Activated T-helper 1 cell treated with anti-CD3 and anti-CD28 coated beads, Interleukin-2, amount 50 U/mL, for 16 hours (primary cell): Measurements from ENCODE around the gene HIGD2B.
"Not testable (repeated sequence)": the region's sequence is repeated elsewhere in the genome, so short reads cannot be mapped to it uniquely, and the experiment has no call there.

Experiments
- DNase-seq, 2 donors: peaks; one replicate each; pipeline ENCODE4 v3.0.0-alpha.2; 2020; ENCODE audit warnings: low read depth in 1 of 2, low spot score in 1 of 2

The HIGD2B gene

DNA sequence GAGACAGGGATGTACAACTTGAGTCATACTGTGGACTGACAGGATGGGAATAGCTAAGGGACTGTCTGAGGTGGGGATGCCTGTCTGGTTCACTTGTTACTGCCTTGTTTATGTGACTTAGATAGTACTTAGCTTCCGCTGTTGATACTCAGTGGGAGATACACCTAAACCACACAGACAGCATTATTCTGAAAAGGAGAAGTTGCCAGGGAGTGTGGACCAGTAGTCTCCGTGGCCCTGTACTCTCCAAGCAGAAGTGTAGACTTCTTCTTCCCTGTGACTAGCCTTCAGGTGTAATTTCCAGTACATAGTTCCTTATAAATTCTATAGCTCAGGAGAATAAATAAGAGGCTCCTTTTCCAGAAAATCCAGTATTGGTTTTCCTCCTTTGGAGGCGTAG is 5.1 kb downstream of the HIGD2B start:
- DNase-seq: no peak

DNA sequence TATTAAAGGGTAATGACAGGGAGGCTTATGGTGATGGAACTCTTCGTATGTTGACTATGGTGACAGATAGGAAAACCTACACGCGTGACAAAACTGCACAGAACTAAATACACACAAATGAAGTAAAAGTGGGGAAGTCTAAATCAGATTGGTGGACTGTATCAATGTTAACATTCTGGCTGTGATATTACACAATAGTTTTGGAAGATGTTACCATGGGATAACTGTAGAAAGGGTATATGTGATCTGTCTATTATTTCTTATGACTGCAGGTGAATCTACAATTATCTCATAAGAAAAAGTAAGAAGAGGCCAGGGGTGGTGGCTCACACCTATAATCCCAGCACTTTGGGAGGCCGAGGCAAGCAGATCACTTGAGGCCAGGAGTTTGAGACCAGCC is 9.1 kb downstream of the HIGD2B start:
- no peak for DNase-seq

DNA sequence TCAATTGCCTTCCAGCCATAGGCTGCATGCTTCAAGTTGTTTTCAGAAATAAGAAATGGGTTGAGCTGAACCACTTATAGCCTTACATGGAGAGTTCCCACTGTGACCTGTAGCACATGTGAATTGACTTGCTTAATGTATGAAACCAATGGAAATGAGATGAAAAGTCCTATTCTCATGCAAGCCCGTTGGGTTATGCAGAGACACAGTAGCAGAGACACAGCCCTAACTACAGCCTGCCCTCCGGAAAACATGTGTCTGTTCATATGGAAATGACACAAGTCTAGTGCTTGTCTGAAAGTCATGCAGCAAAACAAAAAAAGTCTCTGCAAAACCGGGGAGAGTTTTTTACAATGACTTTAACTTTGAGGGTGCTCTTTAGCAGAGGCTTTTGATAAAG is 14.5 kb downstream of the HIGD2B start:
- no peak for DNase-seq

DNA sequence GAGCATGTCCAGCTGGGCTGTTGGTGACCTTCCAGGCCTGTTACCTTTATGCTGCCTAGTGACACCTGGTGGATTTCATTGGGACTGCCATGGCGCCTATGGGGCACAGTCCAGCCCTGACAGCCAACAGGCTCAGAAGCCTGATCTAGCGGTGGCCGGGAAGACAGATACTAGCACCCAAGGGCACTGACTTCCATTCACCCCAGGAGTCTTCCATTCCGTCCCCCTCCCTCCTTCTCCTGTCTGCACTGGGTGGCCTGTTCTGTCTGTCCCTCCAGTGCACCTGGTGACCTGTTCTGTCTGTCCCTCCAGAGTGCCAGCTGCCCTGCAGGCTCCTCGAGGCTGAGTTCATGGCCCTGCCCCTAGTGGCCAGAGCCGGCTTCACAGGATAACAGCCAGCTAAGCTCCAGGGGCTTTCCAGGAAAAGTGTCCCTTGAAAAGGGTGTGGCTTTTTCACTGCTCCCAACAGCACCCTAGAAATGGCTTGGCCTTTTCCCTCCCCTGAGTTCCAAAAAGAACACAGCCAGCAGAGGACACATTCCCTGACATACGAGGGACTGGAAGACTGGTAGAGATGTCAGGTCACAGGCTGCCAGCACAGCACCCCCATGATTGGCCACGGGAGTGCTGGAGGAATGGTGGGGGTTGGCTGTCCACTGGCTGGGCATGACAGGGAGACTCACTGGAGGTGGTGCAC is 15.2 kb downstream of the HIGD2B start:
- DNase-seq: peak; percentile 32 to 40

- not testable (repeated sequence) for DNase-seq
These were observed 16.2 kb downstream of the HIGD2B start for GRCh38 chr15:72669803-72670202.

- DNase-seq: not testable (repeated sequence)
These were observed 20.3 kb downstream of the HIGD2B start for GRCh38 chr15:72665706-72666105.

- not testable (repeated sequence) for DNase-seq
These were observed 22.1 kb downstream of the HIGD2B start for GRCh38 chr15:72663931-72664330.

- DNase-seq: not testable (repeated sequence)
These were observed 24.9 kb downstream of the HIGD2B start for GRCh38 chr15:72661081-72661480.

GRCh38 chr15:72656014-72656413 is 30.0 kb downstream of the HIGD2B start:
- not testable (repeated sequence) for DNase-seq

GRCh38 chr15:72654397-72654796 is 31.6 kb downstream of the HIGD2B start, which contains the start of gene GOLGA6B:
Gene GOLGA6B, plus strand, starts transcription at chr15:72654697. Its CDS starts 41 bp downstream, at chr15:72654738.
- DNase-seq: not testable (repeated sequence)

DNA sequence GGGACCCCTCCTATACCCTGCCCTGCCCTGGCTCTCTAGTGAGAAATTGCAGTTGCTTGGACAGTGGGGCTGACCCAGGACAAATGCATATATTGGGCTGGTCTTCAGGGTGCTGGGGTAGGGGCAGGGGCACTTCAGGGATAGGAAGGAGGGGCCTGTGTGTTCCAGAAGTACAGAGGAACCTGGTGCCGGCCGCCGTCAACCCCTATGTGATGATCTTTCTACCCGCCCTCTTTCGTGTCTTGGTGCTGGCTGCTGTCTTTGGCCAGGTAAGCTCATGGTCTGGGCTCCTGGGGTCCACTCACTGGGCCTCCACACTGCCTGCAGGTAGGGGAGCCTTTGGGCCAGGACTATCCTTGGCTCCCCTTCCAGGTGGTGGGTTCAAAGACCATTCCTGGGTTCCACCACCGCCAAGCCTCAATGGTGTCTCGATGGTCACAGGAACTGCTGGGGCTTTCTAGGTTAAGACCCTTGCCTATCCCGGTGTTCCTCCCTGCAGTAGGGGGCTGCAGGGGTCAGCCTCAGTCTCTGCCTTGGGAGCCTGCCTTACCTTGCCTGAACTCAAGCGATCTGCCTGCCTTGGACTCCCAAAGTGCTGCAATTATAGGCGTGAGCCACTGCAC is 37.2 kb downstream of the HIGD2B start:
- not testable (repeated sequence) for DNase-seq

DNA sequence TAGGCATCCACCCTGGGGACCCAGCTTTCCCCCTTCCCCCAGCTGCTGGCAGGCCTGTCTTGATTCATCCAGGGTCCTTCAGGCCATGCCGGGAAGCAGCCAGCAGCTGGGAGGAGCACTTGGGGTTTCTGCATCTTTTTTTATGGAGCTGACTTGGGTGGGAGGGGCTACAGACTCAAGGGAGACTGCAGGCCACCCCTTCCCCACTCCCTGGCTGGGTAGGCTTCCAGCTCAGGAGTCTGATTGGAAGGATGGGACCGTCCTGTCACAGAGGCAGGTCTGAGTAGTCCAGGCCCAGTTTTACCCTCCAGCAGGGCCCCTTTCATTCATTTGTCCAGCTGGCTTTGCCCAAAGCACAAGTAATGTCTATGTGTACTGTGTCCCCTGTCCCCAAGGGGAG is 43.7 kb downstream of the HIGD2B start:
- DNase-seq: not testable (repeated sequence)

GRCh38 chr15:72639759-72640483 is 46.1 kb downstream of the HIGD2B start:
- DNase-seq: not testable (repeated sequence)

GRCh38 chr15:72636519-72637282 is 49.3 kb downstream of the HIGD2B start:
- peak; percentile 20 to 21 for DNase-seq

GRCh38 chr15:72629068-72629570 is 56.9 kb downstream of the HIGD2B start:
- not testable (repeated sequence) for DNase-seq

DNA sequence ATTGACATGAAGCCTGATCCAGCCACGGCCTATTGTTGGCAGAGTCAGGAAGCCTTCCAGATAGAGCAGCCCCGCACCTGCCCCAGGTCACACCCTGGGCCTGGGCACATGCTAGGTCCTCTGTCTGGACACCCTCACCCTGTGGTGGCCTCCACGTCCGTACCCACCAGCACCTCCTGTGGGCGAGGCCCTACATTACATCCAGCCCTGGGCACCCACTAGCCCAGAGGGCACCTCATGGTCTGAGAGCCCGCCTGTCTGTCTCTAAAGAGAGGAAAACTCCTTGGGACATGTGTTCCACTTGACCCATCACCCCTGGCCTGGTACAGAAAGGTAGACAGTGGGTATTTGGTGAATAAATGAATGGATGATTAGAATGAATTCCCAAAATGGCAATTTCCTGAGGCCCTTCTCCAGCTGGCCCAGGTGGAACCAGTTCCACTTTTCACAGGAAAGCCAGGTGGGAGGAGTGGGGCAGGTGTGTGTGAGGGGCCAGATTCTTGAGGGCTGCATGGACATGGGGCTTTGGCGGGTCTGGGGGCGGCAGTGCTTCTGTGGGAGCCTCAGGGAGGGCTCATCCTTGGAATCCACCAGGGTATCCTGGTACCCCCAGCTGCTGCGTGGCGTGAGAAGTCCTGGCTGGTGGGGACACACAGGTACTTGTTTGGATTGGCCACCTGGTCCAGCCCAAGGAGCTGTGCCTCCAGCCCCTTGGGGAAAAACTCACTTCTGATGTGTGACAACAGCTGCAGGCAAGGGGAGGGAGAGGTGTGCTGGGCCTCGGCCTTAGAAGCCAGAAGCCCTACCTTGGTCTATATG is 57.5 kb downstream of the HIGD2B start:
- DNase-seq: not testable (repeated sequence)

GRCh38 chr15:72626153-72626552 is 59.8 kb downstream of the HIGD2B start:
- DNase-seq: not testable (repeated sequence)
